Measurements from ENCODE around the gene LINC01488.

Gene LINC01488

DNA sequence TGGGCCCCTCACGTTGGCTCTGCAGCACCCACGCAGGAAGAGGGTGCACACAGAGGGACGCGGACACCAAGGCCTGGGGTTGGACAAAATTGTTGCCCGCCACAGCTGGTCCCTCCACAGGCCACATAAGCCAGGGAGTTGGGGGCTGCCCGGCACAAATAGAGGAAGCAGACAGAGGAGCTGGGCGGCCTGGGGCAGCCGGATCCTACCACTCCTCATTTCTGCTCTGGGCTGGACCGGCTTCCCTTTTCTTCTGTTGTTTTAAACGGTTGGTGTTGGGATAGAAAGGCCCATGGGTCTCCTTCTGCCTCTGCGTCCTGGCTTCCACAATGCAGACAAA lies 36.4 kb upstream of the LINC01488 start:
- no peak for DNase-seq (ENCODE audit: low read depth)

DNA sequence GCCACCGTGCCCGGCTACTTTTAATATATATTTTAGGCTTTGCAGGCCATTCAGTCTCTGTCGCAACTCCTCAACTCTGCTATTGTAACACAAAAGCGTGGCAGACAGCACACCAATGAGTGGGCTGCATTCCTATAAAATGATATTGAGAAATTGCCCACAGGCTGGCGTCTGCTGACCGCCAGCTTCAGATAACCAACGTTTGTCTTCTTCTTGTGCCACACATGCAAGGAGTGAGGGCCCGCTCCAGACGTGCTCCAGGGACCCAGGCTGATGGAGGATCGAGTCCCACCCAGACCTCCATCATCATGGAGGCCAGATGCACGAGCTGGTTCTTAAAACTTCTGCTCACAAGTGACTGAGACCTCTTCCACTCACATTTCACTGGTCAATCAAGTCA lies 35.4 kb upstream of the LINC01488 start:
- no peak for DNase-seq (ENCODE audit: low read depth)

DNA sequence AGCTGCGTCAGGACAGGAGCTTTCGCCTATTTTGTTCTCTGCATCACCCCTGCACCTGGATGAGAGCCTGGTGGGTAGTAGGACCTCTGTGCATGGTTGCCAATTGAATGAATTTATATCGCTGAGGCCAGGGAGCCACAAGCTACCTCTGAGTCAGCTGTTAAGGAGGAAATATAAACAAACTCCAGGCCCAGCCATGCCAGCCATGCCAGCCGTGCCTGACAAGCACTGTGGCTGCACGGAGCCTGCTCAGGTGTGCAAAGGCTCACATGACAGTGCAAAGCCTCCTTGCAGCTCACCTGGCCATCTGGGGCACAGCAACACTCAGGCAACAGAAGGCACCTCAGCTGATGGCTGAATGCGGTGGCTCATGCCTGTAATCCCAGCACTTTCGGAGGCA lies 33.7 kb upstream of the LINC01488 start:
- no peak for DNase-seq (ENCODE audit: low read depth)

DNA sequence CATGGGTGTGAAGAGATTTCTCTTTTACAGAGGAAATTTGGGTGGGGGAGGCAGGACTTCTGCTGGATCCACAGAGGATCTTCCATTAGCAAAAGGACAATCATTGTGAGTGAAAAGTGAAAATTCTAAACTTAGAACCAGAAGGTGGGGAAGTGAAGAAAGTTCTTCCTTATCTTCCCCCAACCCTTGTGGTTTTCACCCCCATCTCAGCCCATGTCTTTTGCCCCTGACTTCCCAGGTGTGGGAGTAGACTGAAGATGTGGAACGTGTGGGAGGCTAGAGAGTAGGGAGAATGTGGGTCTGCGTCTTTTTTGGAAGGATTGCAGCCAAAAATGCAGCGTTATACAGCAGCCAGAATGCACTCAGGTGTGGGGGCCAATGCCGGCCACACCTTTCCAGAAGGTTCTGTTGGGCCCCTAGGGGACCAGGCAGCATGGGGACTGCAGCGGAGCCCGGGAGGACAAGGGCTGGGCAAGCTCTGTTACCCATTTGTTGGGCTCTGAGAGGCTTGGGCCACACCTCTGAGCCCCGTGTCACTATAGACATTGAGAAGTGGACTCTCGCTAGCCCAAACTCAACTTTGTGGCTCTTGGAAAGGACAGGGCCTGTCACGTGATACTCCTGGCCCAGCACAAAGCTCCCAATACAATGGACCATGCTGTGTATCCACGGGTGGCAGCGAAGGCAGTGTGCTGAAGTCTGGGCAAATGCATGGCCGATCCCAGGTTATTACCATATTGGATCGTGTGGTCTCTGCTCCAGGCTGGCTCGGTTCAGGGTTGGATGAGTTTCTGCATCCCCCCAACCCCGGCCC lies 32.8 kb upstream of the LINC01488 start:
- no peak for DNase-seq (ENCODE audit: low read depth)

DNA sequence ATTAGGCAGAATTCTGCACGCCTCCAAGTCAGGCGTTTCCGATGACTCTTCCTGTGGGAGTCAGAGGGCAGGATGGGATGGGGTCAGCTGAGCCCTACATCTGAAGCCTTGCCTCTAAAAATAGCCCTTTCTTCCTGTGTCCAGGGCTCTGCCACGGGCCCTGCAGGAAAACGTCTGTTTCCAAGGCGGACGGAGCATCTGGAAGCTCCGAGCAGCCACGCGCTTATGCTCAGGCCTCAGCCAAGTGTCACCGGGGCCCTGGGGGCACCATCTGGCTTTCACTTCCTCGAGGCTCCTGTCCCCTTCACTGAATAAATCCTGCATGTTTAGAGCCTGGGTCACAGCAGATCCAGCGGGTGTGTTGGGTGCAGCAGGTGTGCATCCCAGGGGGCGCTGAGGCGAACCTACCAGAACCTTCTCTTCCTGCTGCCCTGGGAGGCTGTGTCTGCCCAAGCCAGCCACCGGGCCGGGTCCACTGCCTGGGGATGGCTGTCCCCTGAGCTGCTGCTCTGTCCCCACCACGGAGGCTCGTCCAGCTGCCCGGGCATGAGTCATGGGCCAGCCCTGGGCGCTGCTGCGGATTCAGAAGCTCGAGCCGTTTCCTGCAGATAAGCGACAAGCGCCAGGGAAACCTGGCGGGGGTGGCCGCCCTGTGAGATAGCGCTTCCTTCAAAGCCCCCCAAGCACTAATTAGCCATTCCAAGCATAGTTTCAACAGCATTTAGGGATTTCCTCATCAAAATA lies 32.0 kb upstream of the LINC01488 start:
- DNase-seq (ENCODE audit: low read depth): no peak

DNA sequence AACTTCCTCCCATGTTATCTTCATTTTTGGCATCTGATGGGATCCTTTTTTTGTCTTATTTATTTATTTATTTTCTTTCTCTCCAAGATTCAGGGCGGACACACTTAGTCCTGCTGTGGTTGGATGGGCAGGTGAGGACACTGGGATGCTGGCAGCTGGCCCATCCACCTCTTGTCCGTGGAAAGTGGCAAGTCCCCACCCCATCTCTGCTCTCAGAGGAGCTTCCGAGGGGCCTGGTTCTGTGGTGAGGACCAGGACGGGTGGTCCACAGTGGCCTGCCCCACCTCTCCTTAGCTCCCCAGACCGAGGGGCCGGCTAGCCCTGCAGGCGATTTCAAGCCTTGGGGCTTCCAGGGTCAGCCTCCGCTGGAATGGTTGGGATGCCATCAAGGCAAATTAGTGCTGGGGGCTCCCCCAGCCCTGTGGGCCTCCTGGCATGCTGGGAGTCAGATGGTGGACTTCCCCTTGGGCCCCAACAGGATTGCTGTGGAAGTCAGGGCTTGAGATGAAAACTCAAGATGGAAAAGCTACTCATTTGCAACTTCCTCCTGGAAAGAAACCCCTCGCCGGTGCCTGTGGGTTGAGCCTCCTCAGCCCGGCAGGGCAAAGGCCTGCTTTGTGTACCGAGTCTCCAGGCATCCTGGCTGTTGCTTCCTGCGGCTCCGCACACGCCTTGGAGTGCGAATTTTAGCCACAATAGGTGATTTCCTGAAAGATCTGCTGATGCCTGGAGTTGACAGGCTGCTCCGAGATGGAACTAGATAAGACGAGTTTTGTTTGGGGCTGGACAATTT lies 31.2 kb upstream of the LINC01488 start:
- DNase-seq (ENCODE audit: low read depth): no peak

DNA sequence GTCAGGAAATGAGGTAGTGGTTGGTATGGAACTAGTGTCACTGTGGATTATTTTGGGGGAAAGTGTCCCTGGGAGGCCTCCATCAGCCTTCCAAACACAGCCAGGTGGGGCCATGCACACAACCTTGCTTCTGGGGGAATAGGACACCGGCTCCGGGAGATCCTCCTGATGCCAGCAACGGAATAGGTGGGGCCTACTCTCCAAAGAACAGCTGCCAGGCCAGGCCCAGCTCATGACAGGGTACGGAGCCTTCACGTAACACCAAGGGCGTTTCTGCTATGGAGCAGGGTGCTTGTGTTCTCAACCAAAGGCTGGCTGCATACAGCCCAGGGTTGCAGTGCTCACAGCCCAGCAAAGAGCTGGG lies 30.6 kb upstream of the LINC01488 start:
- no peak for DNase-seq (ENCODE audit: low read depth)

DNA sequence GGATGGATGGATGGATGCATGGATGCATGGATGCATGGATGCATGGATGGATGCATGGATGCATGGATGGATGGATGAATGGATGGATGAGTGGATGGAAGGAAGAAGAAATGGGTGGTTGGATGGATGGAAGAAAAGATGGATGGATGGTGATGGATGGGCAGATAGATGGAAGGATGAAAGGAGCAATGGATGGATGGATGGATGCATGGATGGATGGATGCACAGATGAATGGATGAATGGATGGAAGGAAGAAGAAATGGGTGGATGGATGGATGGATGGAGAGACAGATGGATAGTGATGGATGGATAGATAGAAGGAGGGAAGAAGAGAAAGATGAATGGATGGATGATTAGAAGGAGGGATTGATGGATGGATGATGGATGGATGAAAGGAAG lies 30.2 kb upstream of the LINC01488 start:
- no peak for DNase-seq (ENCODE audit: low read depth)

DNA sequence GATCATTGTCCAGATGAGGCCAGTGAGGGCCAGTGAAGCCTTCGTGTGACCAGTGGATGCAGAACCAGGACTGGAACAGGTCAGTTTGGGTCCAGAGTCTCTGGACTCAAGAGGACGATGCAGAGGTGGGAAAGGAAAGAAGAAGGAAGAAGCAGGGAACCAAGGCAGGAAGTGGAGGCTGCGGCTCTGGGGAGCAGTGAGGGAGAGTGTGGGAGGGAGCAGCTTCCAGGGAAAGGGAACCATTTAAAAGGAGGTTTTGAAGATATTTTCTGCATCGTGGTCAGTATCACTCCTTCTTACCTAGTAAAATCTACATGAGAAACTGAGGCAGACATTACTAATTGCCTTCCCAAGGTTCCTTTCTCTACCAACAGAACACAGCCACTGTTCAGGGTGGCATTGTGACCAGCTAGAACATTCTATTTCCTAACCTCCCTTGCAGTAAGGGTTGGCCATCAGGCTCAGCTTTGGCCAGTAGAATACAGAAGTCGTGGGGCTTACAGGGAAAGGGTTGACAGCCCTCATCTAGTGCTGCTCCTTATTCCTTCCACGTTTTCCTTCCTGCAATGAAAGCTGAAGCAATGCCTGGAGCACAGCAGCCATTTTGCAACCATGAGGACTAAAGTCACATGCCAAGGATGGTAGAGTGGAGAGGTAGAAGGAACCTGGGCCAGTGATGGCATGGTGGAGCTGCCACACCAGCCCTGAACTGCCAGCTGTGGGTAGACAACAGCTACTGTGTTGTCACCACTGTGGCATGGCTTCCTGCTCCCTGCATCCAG lies 29.1 kb upstream of the LINC01488 start:
- no peak for DNase-seq (ENCODE audit: low read depth)

DNA sequence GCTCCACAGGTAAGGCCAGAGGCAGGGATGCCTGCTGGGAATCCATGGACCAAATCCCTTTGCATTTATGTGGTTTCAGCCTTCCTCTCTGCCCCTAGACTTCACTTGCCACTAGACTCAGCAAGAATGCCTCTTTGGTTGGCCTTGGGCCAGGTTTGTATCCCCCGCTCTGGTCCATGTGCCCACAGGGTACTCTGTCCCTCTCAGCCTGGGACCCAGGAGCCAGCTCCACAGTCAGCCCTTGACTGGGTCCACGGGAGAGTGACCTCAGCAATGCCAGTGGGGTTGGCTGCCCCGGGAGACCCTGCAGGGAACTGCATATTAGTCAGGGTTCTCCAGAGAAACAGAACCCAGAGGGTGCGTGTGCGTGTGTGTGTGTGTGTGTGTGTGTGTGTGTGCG lies 28.3 kb upstream of the LINC01488 start:
- no peak for DNase-seq (ENCODE audit: low read depth)

DNA sequence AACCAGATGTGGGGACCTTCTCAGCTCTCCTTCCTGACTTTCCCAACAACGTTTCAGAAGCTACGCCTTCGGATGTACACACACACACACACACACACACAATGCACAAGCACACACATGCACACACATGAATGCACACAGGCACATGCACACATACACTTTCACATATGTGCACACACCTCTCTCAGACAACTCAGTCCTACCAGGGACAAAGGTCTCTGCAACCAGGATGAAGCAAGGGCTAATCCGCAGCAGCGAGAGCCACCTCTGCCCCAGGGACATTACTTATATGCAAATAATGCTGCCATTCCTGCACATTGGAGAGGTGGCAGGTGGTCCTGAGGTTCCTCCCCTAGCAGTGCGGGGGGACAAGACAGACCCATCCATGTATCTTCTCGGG lies 27.4 kb upstream of the LINC01488 start:
- DNase-seq (ENCODE audit: low read depth): no peak

DNA sequence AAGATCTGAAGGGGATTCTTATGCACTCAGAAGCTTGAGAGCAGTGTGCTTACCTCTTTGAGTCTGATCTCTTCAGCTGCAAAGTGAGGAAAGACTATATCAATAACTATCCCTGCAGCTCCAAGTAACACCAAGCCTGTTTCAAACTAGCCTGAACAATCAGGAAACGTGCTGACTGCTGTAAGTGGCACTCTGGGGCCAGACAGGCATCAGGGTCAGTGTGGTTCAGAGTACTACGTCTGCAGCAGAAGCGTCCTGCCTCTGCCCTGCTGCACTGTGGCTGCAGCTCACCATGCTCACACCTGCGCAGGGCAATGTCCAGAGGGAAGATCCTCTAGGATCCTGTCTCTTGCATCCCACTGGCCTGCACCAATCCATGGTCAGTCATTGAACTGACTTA lies 25.5 kb upstream of the LINC01488 start:
- DNase-seq (ENCODE audit: low read depth): no peak

DNA sequence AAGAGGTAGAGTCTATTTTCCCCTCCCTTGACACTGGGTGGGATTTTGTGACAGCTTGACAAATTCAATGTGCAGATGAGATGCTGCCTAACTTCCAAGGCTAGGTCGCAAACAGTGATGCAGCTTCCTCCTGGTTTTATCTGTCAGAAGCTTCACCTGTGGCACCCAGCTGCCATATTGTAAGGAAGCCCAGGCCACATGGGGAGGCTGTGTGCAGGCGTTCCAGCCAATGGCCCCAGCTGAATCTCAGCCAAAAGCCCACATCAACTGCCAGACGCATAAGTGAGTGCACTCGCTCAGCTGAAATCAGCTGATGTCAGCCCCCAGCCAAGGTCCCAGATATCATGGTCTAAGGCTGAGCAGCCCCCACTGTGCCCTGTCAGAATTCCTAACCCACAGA lies 24.8 kb upstream of the LINC01488 start:
- no peak for DNase-seq (ENCODE audit: low read depth)

DNA sequence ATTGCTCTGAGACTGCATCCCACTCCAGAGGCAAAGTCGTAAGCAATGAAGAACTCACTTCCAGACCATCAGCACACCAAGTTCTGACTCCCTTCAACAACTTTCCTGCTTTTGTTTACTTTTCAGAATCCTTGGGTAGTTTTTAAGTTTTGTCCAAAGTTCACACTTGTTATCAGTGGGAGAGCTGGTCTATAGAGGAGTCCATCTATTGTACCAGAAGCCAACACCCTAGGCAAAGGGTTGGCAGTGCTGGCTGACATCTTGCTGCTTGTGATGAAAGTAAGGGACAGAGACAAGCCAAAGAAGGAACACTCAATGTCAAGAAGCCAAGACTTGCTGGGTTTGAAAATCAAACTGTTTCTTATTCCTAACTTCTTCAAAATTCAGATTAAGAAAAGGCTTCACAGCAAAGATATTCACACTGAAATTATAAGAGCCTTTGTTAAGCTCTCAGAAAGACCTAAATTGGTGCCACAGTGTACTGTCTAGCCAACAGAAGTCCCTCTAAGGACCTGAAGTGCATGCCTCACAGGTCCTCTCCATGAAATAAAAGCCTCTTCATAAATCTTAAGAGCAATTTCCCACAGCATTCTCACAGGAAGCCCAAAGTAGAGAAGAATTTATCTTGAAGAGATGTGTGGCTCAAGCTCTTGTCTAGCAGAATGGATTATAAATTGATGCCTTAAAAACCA lies 21.5 kb upstream of the LINC01488 start:
- DNase-seq (ENCODE audit: low read depth): no peak

DNA sequence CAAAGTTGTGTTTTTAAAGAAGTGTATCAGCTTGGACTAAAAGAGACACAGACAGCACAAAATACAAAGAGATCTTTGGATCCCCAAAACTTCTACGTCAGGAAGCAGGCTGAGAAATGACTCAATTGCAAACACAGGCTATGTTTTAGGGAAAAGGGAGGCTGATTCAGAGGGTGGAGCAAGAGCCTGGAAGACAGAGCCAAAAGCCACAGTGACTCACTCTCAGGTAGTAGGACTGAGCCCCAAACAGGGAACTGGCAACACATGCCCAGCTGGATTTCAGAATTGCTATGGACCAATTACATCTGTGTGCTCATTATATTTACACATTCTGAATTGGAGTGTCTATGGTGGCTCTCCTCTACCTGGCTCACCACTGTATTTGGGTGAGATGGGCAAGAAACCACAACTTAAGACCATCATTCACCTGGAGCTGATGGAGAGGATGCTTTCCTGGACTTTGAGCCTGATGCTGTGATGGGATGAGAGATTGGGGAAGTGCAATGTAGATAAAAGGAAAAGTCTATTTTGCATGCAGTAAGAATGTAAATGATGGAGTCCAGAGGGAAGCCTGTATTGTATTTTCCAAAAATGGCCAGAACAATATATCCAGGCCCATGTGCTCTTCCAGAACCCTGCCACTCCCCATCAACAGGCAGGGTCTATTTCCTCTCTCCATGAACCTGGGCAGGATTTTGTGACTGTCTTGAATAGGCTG lies 20.8 kb upstream of the LINC01488 start:
- DNase-seq (ENCODE audit: low read depth): no peak

DNA sequence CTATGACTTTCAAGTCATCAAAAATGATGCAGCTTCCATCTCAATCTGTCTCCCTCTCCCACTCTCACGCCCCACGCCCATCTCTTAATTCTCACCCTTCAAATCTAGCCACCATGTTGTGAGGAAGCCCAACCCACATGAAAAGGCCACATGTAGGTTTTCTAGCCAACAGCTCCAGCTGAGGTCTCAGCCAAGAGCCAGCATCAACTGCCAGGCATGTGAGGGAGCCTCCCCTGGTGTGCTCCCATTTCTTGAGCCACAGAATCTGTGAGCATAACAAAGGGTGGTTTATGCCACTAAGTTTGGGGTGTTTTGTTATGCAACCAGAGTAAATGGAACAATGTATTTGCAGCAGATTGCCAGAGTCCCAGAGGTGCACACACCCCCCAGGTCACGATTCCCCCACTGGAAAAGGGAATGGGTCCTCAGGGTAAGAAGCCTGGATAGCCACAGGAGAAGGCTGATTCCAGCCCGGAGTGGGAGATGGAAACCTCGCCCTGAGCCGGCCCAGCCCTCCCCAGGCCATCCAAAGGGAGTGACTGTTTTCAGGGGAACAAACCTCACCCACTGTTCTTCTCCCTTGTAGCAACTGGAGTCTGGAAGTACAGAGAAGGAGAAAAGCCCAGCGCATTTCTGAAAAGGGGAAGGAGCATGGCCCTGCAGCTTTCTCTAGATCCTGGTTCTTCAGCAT lies 20.0 kb upstream of the LINC01488 start:
- no peak for DNase-seq (ENCODE audit: low read depth)

DNA sequence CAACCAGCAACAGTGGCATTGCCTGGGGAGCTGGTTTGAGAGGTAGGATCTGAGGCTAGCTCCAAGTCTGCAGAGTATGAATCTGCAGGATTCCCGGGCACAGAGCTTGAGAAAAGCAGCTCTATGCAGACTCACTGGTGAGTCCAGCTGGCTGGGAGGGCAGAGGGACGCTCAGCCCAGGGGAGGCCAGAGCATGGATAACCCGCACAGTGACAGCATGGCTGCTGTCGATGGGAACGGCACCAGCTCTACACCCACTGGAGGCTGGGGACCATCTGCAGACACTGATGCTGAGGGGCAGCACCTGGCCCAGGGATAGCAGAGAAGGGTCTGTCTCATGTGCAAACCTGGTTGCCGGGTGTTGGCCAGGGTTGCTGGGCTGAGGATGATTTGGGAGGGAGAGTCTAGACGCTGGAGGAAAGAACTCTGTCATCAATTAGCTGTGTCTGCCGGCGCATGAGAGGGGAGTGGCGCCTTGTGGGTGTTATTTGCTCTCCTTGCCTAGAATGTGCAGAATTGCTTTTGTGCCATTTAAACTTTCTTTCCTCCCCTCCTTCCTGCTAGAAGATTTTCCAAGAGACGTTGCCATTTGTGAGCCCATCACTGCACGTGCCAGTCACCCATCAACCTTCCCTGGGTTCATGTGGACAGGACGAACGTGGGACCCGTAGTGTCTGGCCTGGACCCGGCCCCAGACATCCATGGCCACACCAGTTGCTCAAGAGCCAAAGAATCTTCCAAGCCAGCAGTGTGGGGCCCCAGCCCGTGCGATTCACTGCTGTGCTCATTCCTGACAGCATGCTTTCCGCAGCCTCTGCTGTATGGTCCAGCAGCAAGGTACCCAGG lies 19.1 kb upstream of the LINC01488 start:
- no peak for DNase-seq (ENCODE audit: low read depth)

DNA sequence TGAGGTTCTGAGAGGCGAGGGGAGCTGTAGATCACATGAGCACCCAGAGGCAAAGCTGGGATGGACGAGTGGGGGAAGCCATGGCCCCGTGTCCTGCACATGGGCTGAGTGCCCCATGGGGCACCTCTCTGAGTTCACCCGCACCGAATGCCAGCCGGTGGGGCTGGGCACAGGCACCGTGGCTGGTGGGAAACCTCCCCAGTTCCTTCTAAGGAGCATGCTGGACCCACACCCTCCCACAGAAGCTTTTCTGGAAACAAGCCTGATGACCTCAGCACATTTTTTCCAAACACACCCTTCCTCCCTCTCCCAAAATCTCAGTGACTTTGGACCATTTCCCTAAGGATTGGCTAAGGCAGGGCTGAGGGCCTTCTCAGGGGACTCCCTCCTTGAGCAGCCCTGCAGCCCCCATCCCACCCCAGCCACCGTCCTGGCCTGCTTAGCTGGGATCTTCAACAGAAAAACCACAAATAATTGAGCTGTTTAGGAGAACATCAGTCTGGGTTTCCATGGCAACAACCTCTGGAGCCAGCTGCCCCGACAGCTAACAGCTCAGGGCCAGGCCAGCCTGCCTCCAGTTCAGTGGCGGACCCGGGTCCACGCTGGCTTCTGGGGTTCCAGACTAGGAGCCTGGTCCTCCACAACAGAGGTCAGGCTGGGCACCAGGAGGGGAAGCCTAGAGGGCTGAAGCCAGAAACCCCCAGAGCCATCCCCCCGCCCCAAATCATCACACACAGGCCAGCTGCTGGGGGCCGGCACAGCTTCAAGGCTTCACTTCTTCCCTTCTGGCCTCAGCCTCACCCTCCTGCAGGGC lies 18.1 kb upstream of the LINC01488 start:
- no peak for DNase-seq (ENCODE audit: low read depth)

Data from non-pigmented ciliary epithelial cell (primary cell).